ENCODE results near the gene YOD1.

DNA sequence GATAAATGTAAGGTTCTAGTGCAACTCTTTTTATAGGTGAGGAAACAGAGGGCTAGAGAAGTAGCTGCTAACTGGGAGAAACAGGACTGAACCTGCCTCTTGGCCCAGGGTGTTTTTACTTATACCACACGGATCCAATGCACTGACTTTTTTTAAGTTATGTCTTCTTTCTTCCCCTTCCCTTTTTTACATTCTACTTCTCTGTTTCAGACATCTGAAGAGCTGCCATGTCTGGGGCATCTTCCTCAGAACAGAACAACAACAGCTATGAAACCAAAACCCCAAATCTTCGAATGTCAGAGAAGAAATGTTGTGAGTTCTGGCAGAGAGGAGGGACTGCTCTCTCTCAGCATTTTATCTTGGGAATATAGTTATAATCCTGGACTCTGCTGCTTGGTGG, 3.5 kb upstream of the YOD1 start:
- TF ChIP-seq, protein P1, sequence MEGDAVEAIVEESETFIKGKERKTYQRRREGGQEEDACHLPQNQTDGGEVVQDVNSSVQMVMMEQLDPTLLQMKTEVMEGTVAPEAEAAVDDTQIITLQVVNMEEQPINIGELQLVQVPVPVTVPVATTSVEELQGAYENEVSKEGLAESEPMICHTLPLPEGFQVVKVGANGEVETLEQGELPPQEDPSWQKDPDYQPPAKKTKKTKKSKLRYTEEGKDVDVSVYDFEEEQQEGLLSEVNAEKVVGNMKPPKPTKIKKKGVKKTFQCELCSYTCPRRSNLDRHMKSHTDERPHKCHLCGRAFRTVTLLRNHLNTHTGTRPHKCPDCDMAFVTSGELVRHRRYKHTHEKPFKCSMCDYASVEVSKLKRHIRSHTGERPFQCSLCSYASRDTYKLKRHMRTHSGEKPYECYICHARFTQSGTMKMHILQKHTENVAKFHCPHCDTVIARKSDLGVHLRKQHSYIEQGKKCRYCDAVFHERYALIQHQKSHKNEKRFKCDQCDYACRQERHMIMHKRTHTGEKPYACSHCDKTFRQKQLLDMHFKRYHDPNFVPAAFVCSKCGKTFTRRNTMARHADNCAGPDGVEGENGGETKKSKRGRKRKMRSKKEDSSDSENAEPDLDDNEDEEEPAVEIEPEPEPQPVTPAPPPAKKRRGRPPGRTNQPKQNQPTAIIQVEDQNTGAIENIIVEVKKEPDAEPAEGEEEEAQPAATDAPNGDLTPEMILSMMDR (conservative IDR thresholded peaks at IDR 0.05) = no peak
- TF ChIP-seq EZH2 (IDR thresholded peaks at IDR 0.05; ENCODE audit: low read depth) = no peak

Measured in PC-9 (cell line).